GM19035 (cell line): ENCODE results near the gene SPON1.
"Not testable (repeated sequence)": the region's sequence is repeated elsewhere in the genome, so short reads cannot be mapped to it uniquely, and the experiment has no call there.

Experiments used
- ATAC-seq: cut with Tn5 transposase; IDR thresholded peaks from one replicate; pipeline ENCODE4 v1.9.1; 2021; ENCODE audit not compliant: unreplicated experiment

Gene SPON1

GRCh38 chr11:14232652-14233051 lies 270.1 kb downstream of the SPON1 start:
- no peak for ATAC-seq

GRCh38 chr11:14234446-14234845 lies 271.9 kb downstream of the SPON1 start:
- ATAC-seq, result no peak

GRCh38 chr11:14235701-14236100 lies 273.2 kb downstream of the SPON1 start:
- no peak for ATAC-seq

- peak; percentile 98 for ATAC-seq
Measured at GRCh38 chr11:14237444-14237961, 275.0 kb downstream of the SPON1 start.

- ATAC-seq, result no peak
Measured at GRCh38 chr11:14240221-14240620, 277.7 kb downstream of the SPON1 start.

- no peak for ATAC-seq
Measured at GRCh38 chr11:14240951-14241350, 278.4 kb downstream of the SPON1 start.

GRCh38 chr11:14242187-14242586 lies 279.7 kb downstream of the SPON1 start:
- no peak for ATAC-seq

- ATAC-seq, result no peak
Measured at GRCh38 chr11:14242733-14243132, 280.2 kb downstream of the SPON1 start.

- no peak for ATAC-seq
Measured at GRCh38 chr11:14244926-14245325, 282.4 kb downstream of the SPON1 start.

- ATAC-seq, result no peak
Measured at GRCh38 chr11:14245444-14245843, 282.9 kb downstream of the SPON1 start.

- ATAC-seq, result no peak
Measured at GRCh38 chr11:14248580-14248981, 286.1 kb downstream of the SPON1 start.

GRCh38 chr11:14249121-14249963 lies 286.8 kb downstream of the SPON1 start:
- ATAC-seq, result no peak

- no peak for ATAC-seq
Measured at GRCh38 chr11:14251754-14252153, 289.2 kb downstream of the SPON1 start.

- not testable (repeated sequence) for ATAC-seq
Measured at GRCh38 chr11:14252501-14252900, 290.0 kb downstream of the SPON1 start.

GRCh38 chr11:14253421-14253820 lies 290.9 kb downstream of the SPON1 start:
- ATAC-seq, result no peak

- no peak for ATAC-seq
Measured at GRCh38 chr11:14253840-14254239, 291.3 kb downstream of the SPON1 start.

GRCh38 chr11:14254533-14255237 lies 292.2 kb downstream of the SPON1 start:
- ATAC-seq, result no peak

GRCh38 chr11:14255238-14255534 lies 292.7 kb downstream of the SPON1 start:
- ATAC-seq, result no peak

GRCh38 chr11:14258221-14258935 lies 295.9 kb downstream of the SPON1 start:
- ATAC-seq, result no peak

- no peak for ATAC-seq
Measured at GRCh38 chr11:14259186-14259784, 296.8 kb downstream of the SPON1 start.

GRCh38 chr11:14259878-14260277 lies 297.4 kb downstream of the SPON1 start:
- no peak for ATAC-seq
